Endothelial cell of umbilical vein (primary cell): ENCODE measurements around the gene CCDC27. TPM values are rescaled to one million over a fixed set of nuclear protein-coding genes. Genes with fewer than 3 reads are reported as not detected.

Experiments
- BruUV-seq: library from RNA; stranded (reverse); fragments of 400-500 nt; replicated peaks from 2 replicates; lab custom pipeline; 2021; lab: Mats Ljungman, UMichigan
- CTCF ChIA-PET: fragments of 300-600, 350-600 bp; sonication (Branson Sonifier 250); formaldehyde crosslinking; loops from one replicate; lab custom pipeline; 2021; ENCODE audit warnings: antibody characterized with exemption, inconsistent platforms; lab: Charles Lee
- POLR2A ChIA-PET: fragments of 300-600, 350-600 bp; sonication (Branson Sonifier 250); formaldehyde crosslinking; loops from one replicate; lab custom pipeline; 2021; ENCODE audit warnings: antibody characterized with exemption, inconsistent platforms; lab: Charles Lee
- DNase-seq: peaks from one replicate; pipeline ENCODE4 v3.0.0-alpha.2; 2011; ENCODE audit warnings: low read depth, low spot score
- FAIRE-seq: peaks from 2 replicates; lab custom pipeline; 2011; peaks lifted over from hg19 to GRCh38; lab: Jason Lieb, UNC
- H2AFZ ChIP-seq: 2 replicates; pipeline ENCODE4 v1.6.0; 2012; ENCODE audit warnings: low read depth, low read length, control low read depth, inconsistent platforms
- H3K27ac ChIP-seq: 2 replicates; pipeline ENCODE4 v1.5.1; 2011; ENCODE audit warnings: low read depth, mild to moderate bottlenecking, control low read depth, low read length, moderate library complexity; ENCODE audit not compliant: insufficient read depth
- H3K27me3 ChIP-seq, 2 experiments: 2 replicates each; pipeline versions ENCODE4 v1.6.0 to v1.6.1; 2011; ENCODE audit warnings: low read length in 2 of 2, mixed read lengths in 1 of 2; ENCODE audit not compliant: control insufficient read depth in 2 of 2, insufficient read depth in 2 of 2
- H3K36me3 ChIP-seq, 2 experiments: 2 replicates in 1 of 2; 3 replicates in 1 of 2; pipeline ENCODE4 v1.5.1; 2011; ENCODE audit warnings: low read length in 2 of 2, mild to moderate bottlenecking in 1 of 2, moderate library complexity in 1 of 2; ENCODE audit not compliant: control insufficient read depth in 2 of 2, insufficient read depth in 2 of 2; ENCODE audit errors: extremely low read depth in 1 of 2
- H3K4me1 ChIP-seq: 3 replicates; pipeline ENCODE4 v1.5.1; 2011; ENCODE audit warnings: mild to moderate bottlenecking, low read length; ENCODE audit not compliant: control insufficient read depth, insufficient read depth; ENCODE audit errors: extremely low read depth
- H3K4me2 ChIP-seq: 2 replicates; pipeline ENCODE4 v1.6.1; 2011; ENCODE audit warnings: low read length, control low read depth, mixed read lengths; ENCODE audit not compliant: insufficient read depth
- H3K4me3 ChIP-seq, 3 experiments: fragments of 200-600 bp in 1 of 3; sonication (generic), shearing (Covaris generic) in 1 of 3; replicated peaks in 1 of 3; 2 replicates each; pipeline ENCODE4 v1.5.1; 2011 to 2016; ENCODE audit warnings: control low read depth in 3 of 3, low read length in 3 of 3, mild to moderate bottlenecking in 2 of 3, inconsistent platforms in 1 of 3, low read depth in 1 of 3, moderate library complexity in 1 of 3; ENCODE audit not compliant: insufficient read depth in 1 of 3
- H3K79me2 ChIP-seq: 2 replicates; pipeline ENCODE4 v1.6.0; 2012; ENCODE audit warnings: low read length, inconsistent platforms; ENCODE audit not compliant: control insufficient read depth, insufficient read depth
- H3K9ac ChIP-seq: replicated peaks from 2 replicates; pipeline ENCODE3; 2011; ENCODE audit warnings: low read length, control low read depth; ENCODE audit not compliant: insufficient read depth; ENCODE audit errors: extremely low read depth
- H3K9me1 ChIP-seq: replicated peaks from 3 replicates; pipeline ENCODE4 v1.6.0; 2011; ENCODE audit warnings: mild to moderate bottlenecking, low read length; ENCODE audit not compliant: control insufficient read depth, insufficient read depth; ENCODE audit errors: extremely low read depth
- H3K9me3 ChIP-seq: replicated peaks from 2 replicates; pipeline ENCODE4 v1.5.1; 2012; ENCODE audit warnings: low read length, inconsistent platforms; ENCODE audit not compliant: control insufficient read depth, insufficient read depth
- H4K20me1 ChIP-seq: replicated peaks from 2 replicates; pipeline ENCODE3; 2011; ENCODE audit warnings: mild to moderate bottlenecking, low read length; ENCODE audit not compliant: control insufficient read depth, insufficient read depth; ENCODE audit errors: extremely low read depth
- EZH2 ChIP-seq: IDR thresholded peaks from 2 replicates; pipeline ENCODE4 v1.6.1; 2012; ENCODE audit warnings: borderline replicate concordance, low read depth, mild to moderate bottlenecking, moderate library complexity, low read length, inconsistent platforms; ENCODE audit not compliant: severe bottlenecking
- FOS ChIP-seq: IDR thresholded peaks from 2 replicates; pipeline ENCODE4 v1.6.1; 2011; ENCODE audit warnings: mild to moderate bottlenecking, low read length, moderate library complexity, borderline replicate concordance; ENCODE audit not compliant: insufficient read depth
- GATA2 ChIP-seq: IDR thresholded peaks from 2 replicates; pipeline ENCODE4 v1.7.0; 2011; ENCODE audit warnings: low read depth, mild to moderate bottlenecking, moderate library complexity, mixed read lengths, low read length; ENCODE audit not compliant: insufficient read length, insufficient read depth
- JUN ChIP-seq: IDR thresholded peaks from 2 replicates; pipeline ENCODE4 v1.6.1; 2011; ENCODE audit warnings: borderline replicate concordance, low read depth; ENCODE audit not compliant: insufficient read length, insufficient read depth
- MYC ChIP-seq: IDR thresholded peaks from one replicate; pipeline ENCODE4 v1.6.1; 2011; ENCODE audit warnings: mild to moderate bottlenecking, low read depth, low read length
- POLR2A ChIP-seq: IDR thresholded peaks from 2 replicates; pipeline ENCODE4 v1.6.1; 2012; ENCODE audit warnings: low read depth, mild to moderate bottlenecking, control low read depth, low read length
- POLR2AphosphoS5 ChIP-seq: IDR thresholded peaks from 2 replicates; pipeline ENCODE4 v1.6.1; 2012; ENCODE audit warnings: low read depth, mild to moderate bottlenecking, control low read depth, low read length, moderate library complexity; ENCODE audit not compliant: insufficient read depth
- dilution Hi-C: fragments of 300-500 bp; cut with MboI; formaldehyde crosslinking; loops from one replicate; pipeline ENCODE4 v1.15.0; 2019; ENCODE audit warnings: low sequenced_read_pairs; ENCODE audit not compliant: extremely low pct_ligation_motif_present
- intact Hi-C: fragments of 100-400 bp; cut with micrococcal nuclease; formaldehyde crosslinking; loops from one replicate; pipeline ENCODE4 v1.10.0; 2022
- polyA plus RNA-seq, 4 experiments: library from polyadenylated mRNA; depleted of rRNA in 3 of 4; stranded (reverse) in 3 of 4; unstranded in 1 of 4; fragments of >200 nt; gene quantifications; 2 replicates each; pipeline versions ENCODE4 v1.2.1 to v1.2.3, GENCODE V29; 2011 to 2012; ENCODE audit warnings: missing spikeins in 1 of 4
- total RNA-seq: library from RNA; stranded (reverse); gene quantifications from 2 replicates; pipeline ENCODE4 v1.2.3, GENCODE V29; 2021
- TF ChIP-seq, protein P1 (sequence below): IDR thresholded peaks from 2 replicates; pipeline ENCODE4 v1.6.1; 2011; ENCODE audit not compliant: insufficient read depth, insufficient read length
- TF ChIP-seq, protein P2 (sequence below), 2 donors: IDR thresholded peaks; 1 replicate in 1 of 2; 2 replicates in 1 of 2; pipeline ENCODE4 v1.5.1; 2011; ENCODE audit warnings: low read length in 2 of 2, mild to moderate bottlenecking in 2 of 2, moderate library complexity in 2 of 2, control low read depth in 1 of 2, inconsistent platforms in 1 of 2, low read depth in 1 of 2; ENCODE audit not compliant: insufficient read depth in 1 of 2; ENCODE audit errors: extremely low read depth in 1 of 2

The CCDC27 gene
- total and polyA plus RNA-seq, 2 donors (not counting 3 experiments of a cell fraction or from before 2014, with no cell fraction given) = not detected

DNA sequence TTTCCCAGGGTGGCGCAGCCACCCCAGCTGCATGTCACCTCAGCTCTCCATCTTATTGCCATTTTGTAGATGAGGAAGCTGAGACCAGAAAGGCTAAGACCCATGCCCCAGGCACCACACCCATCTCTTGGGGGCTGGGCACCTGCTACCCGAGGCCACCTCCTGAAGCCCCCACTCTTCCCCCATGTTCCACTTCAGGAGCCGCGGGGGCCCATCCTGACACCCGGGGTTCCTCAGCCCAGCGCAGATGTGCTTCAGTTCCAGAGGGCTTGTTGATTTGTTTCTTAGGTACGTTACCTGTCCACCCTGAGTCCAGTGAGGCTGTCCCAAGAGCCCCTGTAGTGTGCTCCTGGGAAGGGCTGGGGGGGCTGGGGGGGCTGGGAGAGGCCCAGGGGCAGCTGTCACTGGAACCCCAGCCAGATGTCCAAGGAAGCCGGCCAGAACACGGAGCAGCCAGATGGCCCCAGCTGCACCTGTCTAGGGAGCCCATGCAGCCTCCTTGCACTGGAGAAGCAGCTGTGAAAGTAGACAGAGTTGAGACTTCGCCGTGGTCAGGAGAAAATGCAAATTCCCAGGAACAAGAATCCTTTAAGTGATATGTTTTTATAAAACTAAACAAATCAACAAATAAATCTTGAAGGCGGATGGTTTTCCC is 17.1 kb upstream of the CCDC27 start:
- FAIRE-seq (no peak), DNase-seq (no peak)
- TF ChIP-seq GATA2 (no peak), JUN (no peak), POLR2A (no peak), MYC (no peak)
- TF ChIP-seq, protein P1, sequence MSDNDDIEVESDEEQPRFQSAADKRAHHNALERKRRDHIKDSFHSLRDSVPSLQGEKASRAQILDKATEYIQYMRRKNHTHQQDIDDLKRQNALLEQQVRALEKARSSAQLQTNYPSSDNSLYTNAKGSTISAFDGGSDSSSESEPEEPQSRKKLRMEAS = no peak
- ChIA-PET POLR2A (no interaction called here), CTCF (interaction anchor here (0.8 to 3.5 kb wide), 2 partner anchors 11 to 282 kb away, joined by 3 to 25 read pairs; no protein-coding TSS in a partner anchor)
- no peaks in the 10 kb centered on the region for H3K9me1 ChIP-seq
- H3K9ac ChIP-seq = no peak overlapping the region
- no peak overlapping the region for H2AFZ ChIP-seq
- dilution Hi-C loops = no loop called here
- no peaks in the 10 kb centered on the region for H3K4me1 ChIP-seq
- no peaks in the 10 kb centered on the region for H3K79me2 ChIP-seq
- no peak overlapping the region for H3K4me2 ChIP-seq
- BruUV-seq = no TSS peak
- no peak overlapping the region for H3K27ac ChIP-seq
- H3K27me3 ChIP-seq = no peaks in the 10 kb centered on the region
- no peaks in the 10 kb centered on the region for H4K20me1 ChIP-seq
- H3K36me3 ChIP-seq = peaks cover 4 to 12% of the 10 kb centered on the region in 2 experiments
- intact Hi-C loops = no loop called here
- H3K4me3 ChIP-seq = no peak overlapping the region
- no peaks in the 10 kb centered on the region for H3K9me3 ChIP-seq

GRCh38 chr1:3735688-3736087 is 16.6 kb upstream of the CCDC27 start:
- dilution Hi-C loops = no loop called here

More at GRCh38 chr1:3735688-3736087, 16.6 kb upstream of the CCDC27 start:
- FAIRE-seq (no peak), DNase-seq (no peak)
- POLR2A ChIA-PET = no interaction called here
- no peak overlapping the region for H3K27ac ChIP-seq
- H4K20me1 ChIP-seq = no peaks in the 10 kb centered on the region
- no peak overlapping the region for H3K9ac ChIP-seq
- no peak overlapping the region for H3K4me2 ChIP-seq
- H3K9me1 ChIP-seq = no peaks in the 10 kb centered on the region
- H3K4me3 ChIP-seq = no peak overlapping the region
- no peak overlapping the region for H2AFZ ChIP-seq
- H3K4me1 ChIP-seq = no peaks in the 10 kb centered on the region
- intact Hi-C loops = no loop called here
- H3K36me3 ChIP-seq = peaks cover 4 to 12% of the 10 kb centered on the region in 2 experiments
- no peaks in the 10 kb centered on the region for H3K9me3 ChIP-seq
- CTCF ChIA-PET = interaction anchor here (3.5 kb wide), 1 partner anchor 11 kb away, joined by 25 read pairs; no protein-coding TSS in a partner anchor
- H3K79me2 ChIP-seq = no peaks in the 10 kb centered on the region
- TF ChIP-seq MYC = no peak
- TF ChIP-seq, protein P2, sequence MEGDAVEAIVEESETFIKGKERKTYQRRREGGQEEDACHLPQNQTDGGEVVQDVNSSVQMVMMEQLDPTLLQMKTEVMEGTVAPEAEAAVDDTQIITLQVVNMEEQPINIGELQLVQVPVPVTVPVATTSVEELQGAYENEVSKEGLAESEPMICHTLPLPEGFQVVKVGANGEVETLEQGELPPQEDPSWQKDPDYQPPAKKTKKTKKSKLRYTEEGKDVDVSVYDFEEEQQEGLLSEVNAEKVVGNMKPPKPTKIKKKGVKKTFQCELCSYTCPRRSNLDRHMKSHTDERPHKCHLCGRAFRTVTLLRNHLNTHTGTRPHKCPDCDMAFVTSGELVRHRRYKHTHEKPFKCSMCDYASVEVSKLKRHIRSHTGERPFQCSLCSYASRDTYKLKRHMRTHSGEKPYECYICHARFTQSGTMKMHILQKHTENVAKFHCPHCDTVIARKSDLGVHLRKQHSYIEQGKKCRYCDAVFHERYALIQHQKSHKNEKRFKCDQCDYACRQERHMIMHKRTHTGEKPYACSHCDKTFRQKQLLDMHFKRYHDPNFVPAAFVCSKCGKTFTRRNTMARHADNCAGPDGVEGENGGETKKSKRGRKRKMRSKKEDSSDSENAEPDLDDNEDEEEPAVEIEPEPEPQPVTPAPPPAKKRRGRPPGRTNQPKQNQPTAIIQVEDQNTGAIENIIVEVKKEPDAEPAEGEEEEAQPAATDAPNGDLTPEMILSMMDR (IDR thresholded peaks at IDR 0.05; ENCODE audit: extremely low read depth in 1 of 2, insufficient read depth in 1 of 2, low read depth in 1 of 2, low read length in 2 of 2) = no peak
- no peak for TF ChIP-seq EZH2
- TF ChIP-seq, protein P1 = no peak
- TF ChIP-seq JUN = no peak
- TF ChIP-seq GATA2 = no peak
- TF ChIP-seq POLR2AphosphoS5 = no peak
- TF ChIP-seq FOS = no peak
- no peak for TF ChIP-seq POLR2A
- no peaks in the 10 kb centered on the region for H3K27me3 ChIP-seq
- no TSS peak for BruUV-seq
